AG09309 (cell line): ENCODE results near the gene NUMB.

ENCODE experiments used
- DNase-seq: peaks from one replicate; pipeline ENCODE4 v3.0.0-alpha.2; 2010; ENCODE audit warnings: low read depth
- H3K4me3 ChIP-seq: 2 replicates; pipeline ENCODE4 v1.5.1; 2011; ENCODE audit warnings: mild to moderate bottlenecking, low read depth, low read length, moderate library complexity; ENCODE audit not compliant: control insufficient read depth
- CTCF ChIP-seq: IDR thresholded peaks from 2 replicates; pipeline ENCODE4 v1.5.1; 2011; ENCODE audit warnings: mild to moderate bottlenecking, low read depth, low read length, inconsistent platforms; ENCODE audit not compliant: insufficient read depth, control insufficient read depth; ENCODE audit errors: missing control alignments

The NUMB gene

GRCh38 chr14:73280903-73281302 is 177.4 kb downstream of the NUMB start:
- no peak overlapping the region for H3K4me3 ChIP-seq
- no peak for DNase-seq
- TF ChIP-seq CTCF: no peak

GRCh38 chr14:73277376-73277775 is 181.0 kb downstream of the NUMB start:
- H3K4me3 ChIP-seq: no peak overlapping the region
- no peak for DNase-seq
- no peak for TF ChIP-seq CTCF

GRCh38 chr14:73276836-73277235 is 181.5 kb downstream of the NUMB start:
- no peak overlapping the region for H3K4me3 ChIP-seq
- TF ChIP-seq CTCF: no peak
- DNase-seq: no peak

GRCh38 chr14:73273799-73274198 is 184.5 kb downstream of the NUMB start:
- no peak for DNase-seq
- TF ChIP-seq CTCF: no peak
- H3K4me3 ChIP-seq: no peak overlapping the region

GRCh38 chr14:73272393-73272792 is 186.0 kb downstream of the NUMB start:
- DNase-seq: no peak
- no peak for TF ChIP-seq CTCF
- no peak overlapping the region for H3K4me3 ChIP-seq

GRCh38 chr14:73269729-73270531 is 188.4 kb downstream of the NUMB start:
- no peak for TF ChIP-seq CTCF
- no peak for DNase-seq
- H3K4me3 ChIP-seq: peak overlapping the region; percentile 1
